ENCODE data around the gene MTCH1. TPM values are rescaled to one million over a fixed set of nuclear protein-coding genes. Genes with fewer than 3 reads are reported as not detected.
A peak's percentile ranks its signal among the peaks of the same experiment; 100 is the strongest.

Gene MTCH1
- total RNA-seq, 3 donors from 2014 or later: 187 to 229 (median 215) TPM

DNA sequence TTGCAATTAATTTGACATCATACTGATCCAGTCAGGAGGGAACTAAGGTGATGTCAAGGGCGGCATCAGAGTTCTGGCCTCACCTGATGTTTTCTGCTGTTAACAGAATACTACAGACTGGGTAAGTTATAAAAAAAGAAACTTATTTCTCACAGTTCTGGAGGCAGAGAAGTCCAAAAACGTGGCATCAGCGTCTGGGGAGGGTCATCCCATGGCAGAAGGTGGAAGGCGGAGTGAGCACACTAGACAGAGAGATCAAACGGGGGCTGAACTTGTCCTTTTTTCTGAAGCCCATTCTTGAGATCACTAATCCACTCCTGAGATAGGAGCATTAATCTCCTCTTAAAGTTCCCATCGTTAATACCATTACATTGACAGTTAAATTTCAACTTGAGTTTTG, 3.3 kb upstream of the MTCH1 start:
- intact Hi-C loops (cut with DNase I; ENCODE audit: low total_unique reads): no loop called here
- Histone ChIP-seq H3K9me3 (no peaks in the 10 kb centered on the region), H3K27ac (no peak overlapping the region), H3K4me3 (no peak overlapping the region), H3K4me1 (peaks cover 0 to 11% of the 10 kb centered on the region in 2 donors), H3K36me3 (no peaks in the 10 kb centered on the region), H3K27me3 (no peaks in the 10 kb centered on the region)
- no peak for DNase-seq (ENCODE audit: low spot score in 2 of 2)
- TF ChIP-seq POLR2AphosphoS5 (IDR thresholded peaks at IDR 0.05) (no peak), POLR2A (IDR thresholded peaks at IDR 0.05) (no peak)
- TF ChIP-seq, protein P1, sequence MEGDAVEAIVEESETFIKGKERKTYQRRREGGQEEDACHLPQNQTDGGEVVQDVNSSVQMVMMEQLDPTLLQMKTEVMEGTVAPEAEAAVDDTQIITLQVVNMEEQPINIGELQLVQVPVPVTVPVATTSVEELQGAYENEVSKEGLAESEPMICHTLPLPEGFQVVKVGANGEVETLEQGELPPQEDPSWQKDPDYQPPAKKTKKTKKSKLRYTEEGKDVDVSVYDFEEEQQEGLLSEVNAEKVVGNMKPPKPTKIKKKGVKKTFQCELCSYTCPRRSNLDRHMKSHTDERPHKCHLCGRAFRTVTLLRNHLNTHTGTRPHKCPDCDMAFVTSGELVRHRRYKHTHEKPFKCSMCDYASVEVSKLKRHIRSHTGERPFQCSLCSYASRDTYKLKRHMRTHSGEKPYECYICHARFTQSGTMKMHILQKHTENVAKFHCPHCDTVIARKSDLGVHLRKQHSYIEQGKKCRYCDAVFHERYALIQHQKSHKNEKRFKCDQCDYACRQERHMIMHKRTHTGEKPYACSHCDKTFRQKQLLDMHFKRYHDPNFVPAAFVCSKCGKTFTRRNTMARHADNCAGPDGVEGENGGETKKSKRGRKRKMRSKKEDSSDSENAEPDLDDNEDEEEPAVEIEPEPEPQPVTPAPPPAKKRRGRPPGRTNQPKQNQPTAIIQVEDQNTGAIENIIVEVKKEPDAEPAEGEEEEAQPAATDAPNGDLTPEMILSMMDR (IDR thresholded peaks at IDR 0.05): no peak

DNA sequence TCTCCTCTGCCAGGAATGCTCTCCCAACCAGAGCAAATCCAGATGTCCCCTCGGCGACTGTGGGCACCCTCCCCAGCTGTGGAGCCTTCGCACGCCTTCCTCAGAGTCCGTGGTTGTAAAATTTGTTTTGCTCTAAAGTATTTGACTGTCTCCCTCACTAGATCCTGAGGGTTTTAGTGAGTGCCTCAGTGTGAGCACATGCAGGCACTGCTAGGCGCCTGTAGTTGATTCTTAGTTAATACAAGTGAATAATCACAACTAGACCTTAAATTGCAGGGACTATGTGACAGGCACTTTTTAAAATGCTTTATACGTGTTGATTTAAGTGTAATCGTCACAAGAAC, 680 bp upstream of the MTCH1 start:
- Histone ChIP-seq H3K4me1 (peaks cover 3 to 17% of the 10 kb centered on the region in 2 donors), H3K4me3 (peak overlapping the region; percentile 98 to 100 (median 99)), H3K36me3 (no peaks in the 10 kb centered on the region), H3K9me3 (no peaks in the 10 kb centered on the region), H3K27ac (peak overlapping the region; percentile 96), H3K27me3 (no peaks in the 10 kb centered on the region)
- no peak for TF ChIP-seq POLR2AphosphoS5 (IDR thresholded peaks at IDR 0.05)
- no peak for TF ChIP-seq POLR2A (IDR thresholded peaks at IDR 0.05)
- TF ChIP-seq, protein P1 (IDR thresholded peaks at IDR 0.05): peak in 1 of 3 donors; percentile 3
- intact Hi-C loops (cut with DNase I; ENCODE audit: low total_unique reads): no loop called here
- DNase-seq (ENCODE audit: low spot score in 2 of 2): no peak

DNA sequence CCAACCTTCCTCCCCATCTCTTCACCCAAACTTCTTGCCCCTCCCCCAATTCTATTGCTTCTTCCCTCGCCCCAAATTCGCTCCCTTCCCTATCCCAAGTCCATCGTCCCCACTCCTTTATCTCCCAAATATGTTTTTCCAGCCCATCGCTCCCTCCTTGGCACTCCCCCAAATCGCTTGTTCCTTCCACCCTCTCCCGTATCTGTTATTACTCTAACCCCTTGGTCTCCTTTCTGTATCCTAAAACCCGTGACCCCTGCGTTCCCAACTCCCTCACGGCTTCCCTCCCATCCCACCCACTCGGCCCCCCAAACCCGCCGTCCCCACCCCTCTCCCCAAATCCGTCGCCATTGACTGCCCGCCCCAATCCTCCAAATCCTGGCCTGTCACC, 584 bp downstream of the MTCH1 start:
- peak overlapping the region; percentile 96 for H3K27ac ChIP-seq
- intact Hi-C loops (cut with DNase I; ENCODE audit: low total_unique reads): no loop called here
- DNase-seq (ENCODE audit: low spot score in 2 of 2): no peak

DNA sequence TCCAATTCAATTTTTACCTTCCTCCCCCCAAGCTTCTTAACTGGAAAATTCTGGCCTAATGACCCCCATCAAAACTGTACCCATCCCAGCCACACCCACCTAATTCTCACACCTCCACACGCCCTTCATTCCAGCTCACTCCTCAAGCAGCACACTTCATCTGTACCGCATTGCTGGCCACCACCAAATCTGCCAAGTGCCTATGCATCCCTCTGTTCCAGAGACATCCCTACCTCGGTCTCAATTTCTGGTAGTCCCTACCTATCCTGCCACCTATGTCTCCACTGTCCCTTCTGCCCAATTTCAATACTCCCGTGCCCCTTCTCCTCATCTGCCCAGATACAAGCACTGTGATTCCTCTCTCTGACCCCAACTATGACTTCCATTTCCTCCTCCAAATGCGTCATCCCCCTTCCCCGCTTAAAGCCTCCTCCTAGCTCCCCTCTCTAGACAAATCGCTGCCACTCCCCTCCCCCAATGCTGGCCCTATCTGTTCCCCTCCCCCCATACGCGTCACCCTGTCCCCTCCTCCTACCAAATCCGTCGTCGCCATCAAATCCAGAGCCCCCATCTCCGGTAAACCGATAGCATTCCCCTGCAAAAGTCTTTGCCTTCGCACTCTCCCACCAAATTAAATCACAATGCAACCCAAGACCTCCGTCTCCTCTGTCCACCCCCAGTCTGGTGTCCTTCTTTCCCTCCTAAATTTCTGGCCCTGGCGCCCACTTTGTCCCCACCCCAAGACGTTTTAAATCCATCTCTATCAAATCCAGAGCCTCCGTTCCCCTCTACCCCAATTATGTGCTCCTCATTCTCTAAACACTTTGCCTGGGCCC, 1.2 kb downstream of the MTCH1 start:
- H3K27me3 ChIP-seq: no peaks in the 10 kb centered on the region
- no peak for DNase-seq (ENCODE audit: low spot score in 2 of 2)
- intact Hi-C loops (cut with DNase I; ENCODE audit: low total_unique reads): no loop called here
- H3K9me3 ChIP-seq: no peaks in the 10 kb centered on the region
- H3K27ac ChIP-seq: peak overlapping the region; percentile 96
- no peaks in the 10 kb centered on the region for H3K36me3 ChIP-seq
- peak overlapping the region; percentile 98 to 100 (median 99) for H3K4me3 ChIP-seq
- no peak for TF ChIP-seq POLR2AphosphoS5 (IDR thresholded peaks at IDR 0.05)
- TF ChIP-seq, protein P1 (IDR thresholded peaks at IDR 0.05): no peak
- peaks cover 3 to 21% of the 10 kb centered on the region in 2 donors for H3K4me1 ChIP-seq

More for the DNA sequence above, 584 bp downstream of the MTCH1 start:
- H3K36me3 ChIP-seq: no peaks in the 10 kb centered on the region
- peaks cover 3 to 17% of the 10 kb centered on the region in 2 donors for H3K4me1 ChIP-seq
- TF ChIP-seq, protein P1 (IDR thresholded peaks at IDR 0.05): no peak
- TF ChIP-seq POLR2AphosphoS5 (IDR thresholded peaks at IDR 0.05): no peak
- no peak for TF ChIP-seq POLR2A (IDR thresholded peaks at IDR 0.05)
- peak overlapping the region; percentile 98 to 100 (median 99) for H3K4me3 ChIP-seq
- H3K27me3 ChIP-seq: no peaks in the 10 kb centered on the region
- no peaks in the 10 kb centered on the region for H3K9me3 ChIP-seq

DNA sequence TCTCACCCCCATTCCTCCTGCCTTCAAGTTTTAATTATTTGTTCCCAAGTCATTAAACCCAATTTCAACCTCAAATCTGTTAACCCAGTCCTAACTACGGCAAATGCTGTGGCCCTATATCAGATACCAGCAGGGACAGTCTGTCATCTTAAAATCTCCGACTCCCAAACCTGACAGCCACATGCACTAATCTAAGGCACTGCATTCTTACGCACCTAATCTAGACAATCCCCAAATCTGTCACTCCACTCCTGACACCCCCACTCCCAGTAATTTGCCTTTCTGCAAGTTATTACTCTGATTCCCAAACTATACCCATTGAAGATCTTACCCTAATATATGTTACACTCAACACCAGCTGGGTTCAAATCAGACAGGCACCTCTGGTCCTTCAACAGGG, 2.5 kb downstream of the MTCH1 start:
- Histone ChIP-seq H3K4me3 (peak overlapping the region in 1 of 3 donors; percentile 98), H3K9me3 (no peaks in the 10 kb centered on the region), H3K4me1 (peaks cover 3 to 22% of the 10 kb centered on the region in 2 donors), H3K27ac (peak overlapping the region; percentile 36 to 96), H3K36me3 (no peaks in the 10 kb centered on the region), H3K27me3 (no peaks in the 10 kb centered on the region)
- intact Hi-C loops (cut with DNase I; ENCODE audit: low total_unique reads): no loop called here
- TF ChIP-seq POLR2AphosphoS5 (IDR thresholded peaks at IDR 0.05) (no peak), POLR2A (IDR thresholded peaks at IDR 0.05) (no peak)
- TF ChIP-seq, protein P1 (IDR thresholded peaks at IDR 0.05): no peak
- no peak for DNase-seq (ENCODE audit: low spot score in 2 of 2)
